Measurements from ENCODE around the gene RUVBL2.
"Not testable (repeated sequence)": the region's sequence is repeated elsewhere in the genome, so short reads cannot be mapped to it uniquely, and the experiment has no call there.

Gene RUVBL2

DNA sequence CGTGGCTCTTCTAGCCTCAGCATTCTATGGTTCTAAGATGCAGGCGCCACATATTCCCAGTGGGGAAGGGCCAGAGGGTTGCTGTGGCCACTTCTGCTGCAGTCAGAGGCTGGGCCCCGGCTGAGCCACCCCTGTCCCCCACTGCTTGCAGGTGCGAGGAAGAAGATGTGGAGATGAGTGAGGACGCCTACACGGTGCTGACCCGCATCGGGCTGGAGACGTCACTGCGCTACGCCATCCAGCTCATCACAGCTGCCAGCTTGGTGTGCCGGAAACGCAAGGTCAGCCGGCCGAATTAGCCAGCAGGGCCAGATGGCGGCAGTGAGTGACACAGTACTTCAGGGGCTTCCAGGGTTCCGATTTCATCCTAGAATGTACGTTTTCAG, 21.2 kb downstream of the RUVBL2 start:
- Histone ChIP-seq H3K4me2 (no peak overlapping the region), H3K9ac (no peak overlapping the region), H3K4me1 (peaks cover 18 to 29% (median 27%) of the 10 kb centered on the region in 10 experiments), H3K4me3 (no peak overlapping the region), H3K9me3 (replicated peaks in 1 of 11) (no peaks in the 10 kb centered on the region), H4K20me1 (peaks cover 0 to 84% (median 49%) of the 10 kb centered on the region in 11 experiments; a peak in 16 of 22 replicates), H3K27me3 (peaks cover 28 to 32% (median 30%) of the 10 kb centered on the region in 11 experiments), H3K36me3 (peaks cover 54 to 72% (median 65%) of the 10 kb centered on the region in 11 experiments), H3K27ac (no peak overlapping the region)
- no peak for TF ChIP-seq Cebpa-rat (IDR thresholded peaks at IDR 0.05)

DNA sequence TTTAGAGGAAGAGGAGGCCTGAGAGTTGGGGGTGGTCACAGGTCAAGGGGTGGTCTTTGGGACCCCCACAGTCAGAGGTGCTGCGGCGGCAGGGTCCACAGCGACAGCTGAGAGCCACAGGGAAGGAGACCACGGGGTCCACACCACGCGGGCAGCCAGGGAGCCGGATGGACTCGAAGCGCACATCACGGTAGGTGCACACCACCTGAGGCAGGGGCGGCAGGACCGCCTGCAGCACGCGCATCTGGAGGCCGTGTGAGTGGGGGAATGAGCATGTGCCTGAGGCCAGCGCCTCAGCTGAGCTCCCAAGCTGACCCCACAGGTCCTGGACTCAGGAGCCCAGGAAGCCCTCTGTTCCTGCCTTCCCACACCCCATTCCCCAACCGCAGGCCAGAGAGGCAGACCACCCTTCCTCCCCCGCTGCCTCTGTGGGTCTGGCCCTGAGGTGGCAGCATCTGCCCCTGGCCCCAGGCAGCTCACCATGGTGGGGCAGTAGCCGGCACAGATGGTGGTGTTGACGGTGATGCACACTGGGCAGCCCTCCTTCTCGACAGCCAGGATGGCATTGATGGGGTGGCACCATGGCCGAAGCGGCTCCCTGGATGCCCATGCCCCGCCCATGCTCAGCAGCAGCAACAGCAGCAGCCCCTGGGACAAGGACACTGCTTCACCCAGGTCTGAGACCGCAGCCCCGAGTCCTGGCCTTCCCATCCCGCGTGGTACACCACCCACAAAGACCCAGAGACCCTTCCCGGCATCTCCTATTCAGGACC, 22.6 kb downstream of the RUVBL2 start:
- Histone ChIP-seq H3K27ac (no peak overlapping the region), H3K4me1 (peaks cover 29 to 42% (median 40%) of the 10 kb centered on the region in 10 experiments), H3K4me2 (no peak overlapping the region), H3K36me3 (peaks cover 42 to 59% (median 52%) of the 10 kb centered on the region in 11 experiments), H3K4me3 (no peak overlapping the region), H4K20me1 (peaks cover 0 to 73% (median 49%) of the 10 kb centered on the region in 11 experiments; a peak in 16 of 22 replicates), H3K9me3 (replicated peaks in 1 of 11) (no peaks in the 10 kb centered on the region), H3K9ac (no peak overlapping the region), H3K27me3 (peaks cover 29 to 42% (median 39%) of the 10 kb centered on the region in 11 experiments)
- TF ChIP-seq Cebpa-rat (IDR thresholded peaks at IDR 0.05): no peak

DNA sequence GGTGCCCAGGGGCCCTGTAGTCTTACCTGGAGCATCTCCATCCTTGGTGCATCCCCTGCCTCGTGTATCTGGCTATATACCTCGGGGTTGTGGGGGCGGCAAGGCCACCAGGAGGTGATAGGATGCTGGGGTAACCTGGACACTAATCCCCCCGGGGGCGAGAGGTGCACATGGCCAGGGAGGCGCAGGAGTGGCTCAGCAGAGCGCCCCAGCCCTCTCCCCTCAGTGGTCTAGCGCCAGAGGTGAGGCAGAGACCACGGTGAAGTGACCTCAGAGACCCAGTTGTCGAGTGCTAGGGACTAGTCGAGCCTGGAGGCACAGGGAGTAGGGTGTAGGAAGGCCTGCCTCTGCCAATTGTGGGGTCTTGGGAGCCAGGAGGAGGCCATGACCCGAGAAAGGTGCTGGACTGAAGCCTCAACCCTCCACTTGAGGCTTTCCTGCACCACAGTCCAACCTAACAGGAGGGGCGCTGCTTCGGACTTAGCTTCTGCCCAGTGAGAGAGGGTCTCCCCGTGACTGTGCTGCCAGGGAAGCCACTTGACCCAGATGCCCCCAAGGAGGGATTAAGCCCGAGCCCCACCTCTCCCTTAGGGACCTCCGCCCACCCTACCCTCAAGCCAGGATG, 23.5 kb downstream of the RUVBL2 start, which contains the start of gene LHB:
Gene LHB (minus strand): TSS at position 51 of the 625 bp plus-strand sequence. CDS start 10 bp downstream, at position 41.
- peak within 1 kb of the TSS in 10 of 11 experiments; percentile 8 to 68 (median 54); a peak in 15 of 22 replicates for H3K9ac ChIP-seq
- H3K27ac ChIP-seq: no peak within 1 kb of the TSS

GRCh38 chr19:49017666-49018351, 24.1 kb downstream of the RUVBL2 start:
- Histone ChIP-seq H3K9ac (peak overlapping the region in 10 of 11 experiments; percentile 8 to 68 (median 54); a peak in 17 of 22 replicates), H3K27ac (no peak overlapping the region), H4K20me1 (peaks cover 0 to 57% (median 41%) of the 10 kb centered on the region in 11 experiments; a peak in 16 of 22 replicates), H3K9me3 (replicated peaks in 1 of 11) (no peaks in the 10 kb centered on the region), H3K27me3 (peaks cover 29 to 42% (median 39%) of the 10 kb centered on the region in 11 experiments), H3K4me1 (peaks cover 35 to 51% (median 47%) of the 10 kb centered on the region in 10 experiments), H3K4me2 (peak overlapping the region; percentile 78 to 97 (median 90)), H3K36me3 (peaks cover 26 to 44% (median 36%) of the 10 kb centered on the region in 11 experiments), H3K4me3 (peak overlapping the region; percentile 41 to 66 (median 51))
- TF ChIP-seq Cebpa-rat (IDR thresholded peaks at IDR 0.05): no peak

More for the DNA sequence above, 23.5 kb downstream of the RUVBL2 start, which contains the start of gene LHB:
- Histone ChIP-seq H4K20me1 (peaks cover 0 to 64% (median 47%) of the 10 kb centered on the region in 11 experiments; a peak in 16 of 22 replicates), H3K4me3 (peak within 1 kb of the TSS; percentile 41 to 66 (median 51)), H3K27me3 (peaks cover 29 to 42% (median 39%) of the 10 kb centered on the region in 11 experiments), H3K4me2 (peak within 1 kb of the TSS; percentile 78 to 97 (median 90)), H3K4me1 (peaks cover 35 to 51% (median 47%) of the 10 kb centered on the region in 10 experiments), H3K9me3 (replicated peaks in 1 of 11) (no peaks in the 10 kb centered on the region), H3K36me3 (peaks cover 33 to 50% (median 43%) of the 10 kb centered on the region in 11 experiments)
- no peak for TF ChIP-seq Cebpa-rat (IDR thresholded peaks at IDR 0.05)

GRCh38 chr19:49018388-49019241, 24.9 kb downstream of the RUVBL2 start:
- H3K27ac ChIP-seq; H3K9me3 ChIP-seq (replicated peaks in 1 of 11): not testable (repeated sequence)
- H3K4me2 ChIP-seq: peak overlapping the region; percentile 78 to 97 (median 90)
- peaks cover 35 to 51% (median 47%) of the 10 kb centered on the region in 10 experiments for H3K4me1 ChIP-seq
- H4K20me1 ChIP-seq: peaks cover 0 to 52% (median 41%) of the 10 kb centered on the region in 11 experiments; a peak in 16 of 22 replicates
- H3K9ac ChIP-seq: peak overlapping the region in 10 of 11 experiments; percentile 8 to 68 (median 50); a peak in 15 of 22 replicates
- peaks cover 29 to 42% (median 39%) of the 10 kb centered on the region in 11 experiments for H3K27me3 ChIP-seq
- H3K4me3 ChIP-seq: peak overlapping the region; percentile 41 to 66 (median 51)
- peaks cover 25 to 35% (median 28%) of the 10 kb centered on the region in 11 experiments for H3K36me3 ChIP-seq

- peak overlapping the region; percentile 78 to 97 (median 90) for H3K4me2 ChIP-seq
- peak overlapping the region; percentile 41 to 66 (median 51); a peak in 18 of 20 replicates for H3K4me3 ChIP-seq
- H3K4me1 ChIP-seq: peaks cover 35 to 51% (median 47%) of the 10 kb centered on the region in 10 experiments
- H3K27me3 ChIP-seq: peaks cover 29 to 42% (median 39%) of the 10 kb centered on the region in 11 experiments
- H4K20me1 ChIP-seq: peaks cover 0 to 45% (median 38%) of the 10 kb centered on the region in 11 experiments; a peak in 15 of 22 replicates
- no peak for TF ChIP-seq Cebpa-rat (IDR thresholded peaks at IDR 0.05)
- H3K9me3 ChIP-seq (replicated peaks in 1 of 11): no peaks in the 10 kb centered on the region
- H3K9ac ChIP-seq: peak overlapping the region in 2 of 11 experiments; percentile 55 to 60; a peak in 3 of 22 replicates
- no peak overlapping the region for H3K27ac ChIP-seq
- H3K36me3 ChIP-seq: peaks cover 20 to 28% (median 21%) of the 10 kb centered on the region in 11 experiments
These were observed 25.7 kb downstream of the RUVBL2 start for GRCh38 chr19:49019242-49019932.

DNA sequence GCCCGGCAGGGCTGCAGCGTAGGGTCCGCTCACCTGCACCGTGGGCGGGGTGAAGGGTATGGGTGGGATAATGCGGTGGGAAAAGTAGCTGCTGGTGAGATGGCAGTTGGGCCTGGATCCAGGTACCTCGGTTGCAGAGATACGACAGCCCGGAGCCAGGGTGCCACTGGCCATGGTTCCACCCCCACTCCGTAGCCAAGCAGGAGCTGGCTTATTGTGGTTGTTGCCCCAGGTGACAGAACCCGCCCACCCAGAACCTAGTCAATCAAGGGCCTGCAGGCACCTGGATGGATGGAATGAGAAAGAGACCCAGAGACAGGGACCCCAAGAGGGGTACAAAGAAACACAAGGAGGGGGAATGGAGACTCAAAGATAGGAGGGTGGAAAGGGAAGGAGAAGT, 26.7 kb downstream of the RUVBL2 start:
- no peak overlapping the region for H3K27ac ChIP-seq
- no peak overlapping the region for H3K9ac ChIP-seq
- peaks cover 10 to 18% (median 11%) of the 10 kb centered on the region in 11 experiments for H3K36me3 ChIP-seq
- peaks cover 35 to 51% (median 47%) of the 10 kb centered on the region in 10 experiments for H3K4me1 ChIP-seq
- H3K27me3 ChIP-seq: peaks cover 29 to 42% (median 39%) of the 10 kb centered on the region in 11 experiments
- no peaks in the 10 kb centered on the region for H3K9me3 ChIP-seq (replicated peaks in 1 of 11)
- peak overlapping the region; percentile 44 to 93 (median 79); a peak in 21 of 22 replicates for H3K4me2 ChIP-seq
- H4K20me1 ChIP-seq: peaks cover 0 to 36% (median 29%) of the 10 kb centered on the region in 11 experiments; a peak in 15 of 22 replicates
- H3K4me3 ChIP-seq: no peak overlapping the region
- no peak for TF ChIP-seq Cebpa-rat (IDR thresholded peaks at IDR 0.05)
